Mesenchymal stem cell (in vitro differentiated cells and primary cell): ENCODE results near the gene PTPRD.

ENCODE experiments used
- DNase-seq: peaks from one replicate; pipeline ENCODE4 v3.0.0-alpha.2; 2013
- H2AFZ ChIP-seq: one replicate; pipeline ENCODE4 v1.6.1; 2013; ENCODE audit warnings: low read depth, mild to moderate bottlenecking, control low read depth, inconsistent platforms, low read length, moderate library complexity
- H2AK5ac ChIP-seq: 2 replicates; pipeline ENCODE4 v1.6.1; 2013; ENCODE audit warnings: low read length, moderate library complexity, mild to moderate bottlenecking, inconsistent platforms; ENCODE audit not compliant: severe bottlenecking
- H2BK120ac ChIP-seq: one replicate; pipeline ENCODE4 v1.6.1; 2013; ENCODE audit warnings: low read depth, mild to moderate bottlenecking, inconsistent platforms, low read length, moderate library complexity
- H2BK12ac ChIP-seq, 2 experiments: one replicate each; pipeline ENCODE4 v1.6.1; 2013; ENCODE audit warnings: inconsistent platforms in 2 of 2, low read length in 2 of 2, mild to moderate bottlenecking in 2 of 2, moderate library complexity in 2 of 2, control low read depth in 1 of 2
- H2BK15ac ChIP-seq: one replicate; pipeline ENCODE4 v1.6.1; 2013; ENCODE audit warnings: mild to moderate bottlenecking, low read depth, inconsistent platforms; ENCODE audit not compliant: poor library complexity, severe bottlenecking
- H2BK5ac ChIP-seq: 2 replicates; pipeline ENCODE4 v1.6.1; 2013; ENCODE audit warnings: low read depth, mild to moderate bottlenecking, low read length, control low read depth, inconsistent platforms; ENCODE audit not compliant: poor library complexity, severe bottlenecking
- H3K14ac ChIP-seq, 2 experiments: one replicate each; pipeline ENCODE4 v1.6.1; 2013; ENCODE audit warnings: inconsistent platforms in 2 of 2, low read length in 2 of 2, control low read depth in 1 of 2, mild to moderate bottlenecking in 1 of 2, moderate library complexity in 1 of 2
- H3K18ac ChIP-seq, 2 experiments: one replicate each; pipeline ENCODE4 v1.6.1; 2013; ENCODE audit warnings: inconsistent platforms in 2 of 2, low read length in 2 of 2, control low read depth in 1 of 2, low read depth in 1 of 2, mild to moderate bottlenecking in 1 of 2
- H3K23ac ChIP-seq, 2 experiments: one replicate each; pipeline ENCODE4 v1.6.1; 2013; ENCODE audit warnings: inconsistent platforms in 2 of 2, low read length in 2 of 2, mild to moderate bottlenecking in 2 of 2, moderate library complexity in 2 of 2, control low read depth in 1 of 2
- H3K27ac ChIP-seq: 2 replicates; pipeline ENCODE4 v1.5.1; 2013; ENCODE audit warnings: mild to moderate bottlenecking, moderate library complexity, low read length, control low read depth, inconsistent platforms; ENCODE audit not compliant: poor library complexity, severe bottlenecking
- H3K27me3 ChIP-seq, 2 experiments: 2 replicates each; pipeline versions ENCODE4 v1.6.1 to v1.7.0; 2013; ENCODE audit warnings: low read length in 2 of 2, mild to moderate bottlenecking in 2 of 2, moderate library complexity in 2 of 2, control low read depth in 1 of 2, inconsistent platforms in 1 of 2; ENCODE audit not compliant: control insufficient read depth in 1 of 2, insufficient read depth in 1 of 2
- H3K36me3 ChIP-seq, 2 experiments: 2 replicates each; pipeline versions ENCODE4 v1.6.1 to v1.7.0; 2013; ENCODE audit warnings: low read length in 2 of 2, control low read depth in 1 of 2, inconsistent platforms in 1 of 2, low read depth in 1 of 2, mild to moderate bottlenecking in 1 of 2; ENCODE audit not compliant: insufficient read depth in 2 of 2, control insufficient read depth in 1 of 2
- H3K4ac ChIP-seq, 2 experiments: one replicate each; pipeline ENCODE4 v1.6.1; 2013; ENCODE audit warnings: inconsistent platforms in 2 of 2, low read length in 2 of 2, mild to moderate bottlenecking in 2 of 2, moderate library complexity in 2 of 2, control low read depth in 1 of 2, low read depth in 1 of 2
- H3K4me1 ChIP-seq: 2 replicates; pipeline ENCODE4 v1.6.1; 2013; ENCODE audit warnings: low read depth, low read length, control low read depth; ENCODE audit not compliant: control insufficient read depth, insufficient read depth
- H3K4me2 ChIP-seq: 2 replicates; pipeline ENCODE4 v1.6.1; 2013; ENCODE audit warnings: low read length, mild to moderate bottlenecking, inconsistent platforms; ENCODE audit not compliant: poor library complexity, severe bottlenecking
- H3K4me3 ChIP-seq, 2 experiments: 2 replicates each; pipeline versions ENCODE4 v1.5.1 to v1.7.0; 2013; ENCODE audit warnings: low read length in 2 of 2, mild to moderate bottlenecking in 2 of 2, control low read depth in 1 of 2, low read depth in 1 of 2; ENCODE audit not compliant: insufficient read depth in 1 of 2
- H3K79me1 ChIP-seq: replicated peaks from 2 replicates; pipeline ENCODE4 v1.6.1; 2013; ENCODE audit warnings: mild to moderate bottlenecking, control low read depth, low read length, inconsistent platforms; ENCODE audit not compliant: poor library complexity, severe bottlenecking
- H3K9ac ChIP-seq: 2 replicates; pipeline ENCODE4 v1.7.0; 2013; ENCODE audit warnings: mild to moderate bottlenecking, low read length, moderate library complexity
- H3K9me3 ChIP-seq: 2 replicates; pipeline ENCODE4 v1.7.0; 2013; ENCODE audit warnings: mild to moderate bottlenecking, low read length; ENCODE audit not compliant: control insufficient read depth
- H4K8ac ChIP-seq: one replicate; pipeline ENCODE4 v1.6.1; 2013; ENCODE audit warnings: inconsistent platforms, mild to moderate bottlenecking, low read length, moderate library complexity
- H4K91ac ChIP-seq: one replicate; pipeline ENCODE4 v1.6.1; 2013; ENCODE audit warnings: mild to moderate bottlenecking, low read length, inconsistent platforms
- WGBS: methylation state at CpG from one replicate; pipeline ENCODE4 v1.1.7; 2013; ENCODE audit warnings: mixed read lengths; 5-methylcytosine and 5-hydroxymethylcytosine counted together

Gene PTPRD

GRCh38 chr9:8610256-8610655 is 2002.5 kb downstream of the PTPRD start:
- Histone ChIP-seq H2AK5ac (no peak overlapping the region), H3K23ac (no peak overlapping the region), H3K4me2 (no peak overlapping the region), H3K9ac (no peak overlapping the region), H4K8ac (no peak overlapping the region), H3K14ac (no peak overlapping the region), H2BK12ac (no peak overlapping the region), H3K4me3 (no peak overlapping the region), H3K27ac (no peak overlapping the region), H2BK15ac (no peak overlapping the region), H3K27me3 (no peaks in the 10 kb centered on the region), H3K4ac (no peak overlapping the region), H3K4me1 (peaks cover 1% of the 10 kb centered on the region), H2BK120ac (no peak overlapping the region), H3K18ac (no peak overlapping the region), H3K79me1 (no peaks in the 10 kb centered on the region), H4K91ac (no peak overlapping the region), H3K9me3 (no peaks in the 10 kb centered on the region), H2AFZ (no peak overlapping the region), H3K36me3 (no peaks in the 10 kb centered on the region), H2BK5ac (no peak overlapping the region)
- 88% methylated on average over 2 of the region's 3 CpGs for WGBS
- no peak for DNase-seq

GRCh38 chr9:8605096-8605495 is 2007.7 kb downstream of the PTPRD start:
- WGBS, result 85% methylated on average over 2 of the region's 2 CpGs
- Histone ChIP-seq H2BK15ac (no peak overlapping the region), H3K18ac (no peak overlapping the region), H4K91ac (no peak overlapping the region), H3K23ac (no peak overlapping the region), H3K27me3 (no peaks in the 10 kb centered on the region), H3K27ac (no peak overlapping the region), H2AFZ (no peak overlapping the region), H4K8ac (no peak overlapping the region), H3K4ac (no peak overlapping the region), H2BK120ac (no peak overlapping the region), H3K4me1 (peaks cover 1% of the 10 kb centered on the region), H3K36me3 (no peaks in the 10 kb centered on the region), H3K14ac (no peak overlapping the region), H2AK5ac (no peak overlapping the region), H3K4me2 (no peak overlapping the region), H2BK12ac (no peak overlapping the region), H3K4me3 (no peak overlapping the region), H3K9ac (no peak overlapping the region), H3K9me3 (no peaks in the 10 kb centered on the region), H2BK5ac (no peak overlapping the region), H3K79me1 (peaks cover 7% of the 10 kb centered on the region)
- DNase-seq, result no peak

- H3K18ac ChIP-seq, result no peak overlapping the region
- H2AFZ ChIP-seq, result no peak overlapping the region
- H2AK5ac ChIP-seq, result no peak overlapping the region
- H3K23ac ChIP-seq, result no peak overlapping the region
- H2BK120ac ChIP-seq, result no peak overlapping the region
- H3K79me1 ChIP-seq, result peaks cover 9% of the 10 kb centered on the region
- H3K4me2 ChIP-seq, result no peak overlapping the region
- H2BK5ac ChIP-seq, result no peak overlapping the region
- no peak overlapping the region for H4K91ac ChIP-seq
- WGBS, result 75% methylated on average over 1 of the region's 1 CpG
- H3K27me3 ChIP-seq, result no peaks in the 10 kb centered on the region
- H3K9me3 ChIP-seq, result no peaks in the 10 kb centered on the region
- peak overlapping the region; percentile 55 for H3K27ac ChIP-seq
- peaks cover 1% of the 10 kb centered on the region for H3K4me1 ChIP-seq
- no peaks in the 10 kb centered on the region for H3K36me3 ChIP-seq
- H4K8ac ChIP-seq, result no peak overlapping the region
- peak; percentile 1 for DNase-seq
- H3K14ac ChIP-seq, result no peak overlapping the region
- no peak overlapping the region for H3K4ac ChIP-seq
- H2BK15ac ChIP-seq, result no peak overlapping the region
- H3K9ac ChIP-seq, result no peak overlapping the region
- no peak overlapping the region for H3K4me3 ChIP-seq
- H2BK12ac ChIP-seq, result no peak overlapping the region
Observed at GRCh38 chr9:8604201-8604600, 2008.6 kb downstream of the PTPRD start.

GRCh38 chr9:8600914-8601680 is 2011.7 kb downstream of the PTPRD start:
- Histone ChIP-seq H3K23ac (no peak overlapping the region), H3K18ac (no peak overlapping the region), H2AFZ (no peak overlapping the region), H3K14ac (no peak overlapping the region), H2BK120ac (no peak overlapping the region), H3K4me3 (no peak overlapping the region), H3K79me1 (peaks cover 9% of the 10 kb centered on the region), H4K8ac (no peak overlapping the region), H2BK15ac (no peak overlapping the region), H3K9ac (no peak overlapping the region), H3K4me2 (no peak overlapping the region), H4K91ac (no peak overlapping the region), H3K36me3 (no peaks in the 10 kb centered on the region), H2BK5ac (no peak overlapping the region), H3K4ac (no peak overlapping the region), H3K27me3 (no peaks in the 10 kb centered on the region), H2AK5ac (no peak overlapping the region), H2BK12ac (no peak overlapping the region), H3K9me3 (no peaks in the 10 kb centered on the region), H3K27ac (no peak overlapping the region), H3K4me1 (no peaks in the 10 kb centered on the region)
- peak; percentile 31 for DNase-seq
- WGBS, result 83% methylated on average over 4 of the region's 4 CpGs
